HG03039 (cell line): Measurements from ENCODE around the gene CYB5D1.
"Not testable (repeated sequence)": the region's sequence is repeated elsewhere in the genome, so short reads cannot be mapped to it uniquely, and the experiment has no call there.

Experiments used
- ATAC-seq: cut with Tn5 transposase; IDR thresholded peaks from one replicate; pipeline ENCODE4 v1.9.1; 2021; ENCODE audit warnings: mild to moderate bottlenecking, moderate library complexity; ENCODE audit not compliant: unreplicated experiment

The CYB5D1 gene

GRCh38 chr17:7857713-7858521 is at the start of gene CYB5D1:
CYB5D1 (plus strand) TSS chr17:7858003; CDS start chr17:7858135, 132 bp downstream.
- peak; percentile 32 for ATAC-seq

- no peak for ATAC-seq
These were observed 48.6 kb upstream of the CYB5D1 start for GRCh38 chr17:7809086-7809790.

GRCh38 chr17:7809791-7810343 is 47.9 kb upstream of the CYB5D1 start:
- not testable (repeated sequence) for ATAC-seq

- ATAC-seq: no peak
These were observed 46.6 kb upstream of the CYB5D1 start for GRCh38 chr17:7811251-7811650.

GRCh38 chr17:7814969-7815368 is 42.8 kb upstream of the CYB5D1 start:
- ATAC-seq: no peak

GRCh38 chr17:7816926-7817642 is 40.7 kb upstream of the CYB5D1 start:
- ATAC-seq: no peak

- no peak for ATAC-seq
These were observed 40.2 kb upstream of the CYB5D1 start for GRCh38 chr17:7817643-7817964.

- no peak for ATAC-seq
These were observed 39.8 kb upstream of the CYB5D1 start for GRCh38 chr17:7818026-7818425.

- no peak for ATAC-seq
These were observed 38.8 kb upstream of the CYB5D1 start for GRCh38 chr17:7818746-7819645.

- no peak for ATAC-seq
These were observed 37.6 kb upstream of the CYB5D1 start for GRCh38 chr17:7820231-7820630.

GRCh38 chr17:7822126-7822525 is 35.7 kb upstream of the CYB5D1 start:
- no peak for ATAC-seq

GRCh38 chr17:7823581-7824001 is 34.2 kb upstream of the CYB5D1 start:
- no peak for ATAC-seq

GRCh38 chr17:7824021-7824924 is 33.5 kb upstream of the CYB5D1 start:
- ATAC-seq: no peak

- no peak for ATAC-seq
These were observed 32.4 kb upstream of the CYB5D1 start for GRCh38 chr17:7825206-7825990.

GRCh38 chr17:7830616-7831015 is 27.2 kb upstream of the CYB5D1 start:
- no peak for ATAC-seq

GRCh38 chr17:7831233-7831632 is 26.6 kb upstream of the CYB5D1 start:
- ATAC-seq: no peak

GRCh38 chr17:7832431-7832830 is 25.4 kb upstream of the CYB5D1 start:
- ATAC-seq: no peak

GRCh38 chr17:7833011-7833794 is 24.6 kb upstream of the CYB5D1 start:
- ATAC-seq: no peak
